Calu3 (cell line): ENCODE measurements around the gene DCLK2. TPM values are rescaled to one million over a fixed set of nuclear protein-coding genes. Genes with fewer than 3 reads are reported as not detected.

Experiments used
- BruUV-seq: library from RNA; stranded (reverse); fragments of 400-500 nt; replicated peaks from 2 replicates; lab custom pipeline; 2021; lab: Mats Ljungman, UMichigan
- CTCF ChIA-PET: fragments of 300-600 bp; sonication (Branson Sonifier 250); formaldehyde crosslinking; loops from one replicate; lab custom pipeline; 2022; ENCODE audit warnings: antibody characterized with exemption; lab: Charles Lee
- DNase-seq: peaks from one replicate; pipeline ENCODE4 v3.0.0; 2022
- H3K27ac Mint-ChIP-seq: one replicate; pipeline ENCODE4 v1.8.0; 2022; ENCODE audit warnings: mixed read lengths; ENCODE audit not compliant: unreplicated experiment
- H3K27me3 Mint-ChIP-seq: one replicate; pipeline ENCODE4 v1.8.0; 2022; ENCODE audit warnings: mixed read lengths; ENCODE audit not compliant: unreplicated experiment
- H3K36me3 Mint-ChIP-seq: one replicate; pipeline ENCODE4 v1.8.0; 2022; ENCODE audit warnings: mild to moderate bottlenecking, moderate library complexity, mixed read lengths; ENCODE audit not compliant: insufficient read depth, unreplicated experiment
- H3K4me1 Mint-ChIP-seq: one replicate; pipeline ENCODE4 v1.8.0; 2022; ENCODE audit warnings: mild to moderate bottlenecking, low read depth, mixed read lengths; ENCODE audit not compliant: unreplicated experiment
- H3K4me3 Mint-ChIP-seq: one replicate; pipeline ENCODE4 v1.8.0; 2022; ENCODE audit warnings: mild to moderate bottlenecking, low read depth, moderate library complexity, mixed read lengths; ENCODE audit not compliant: unreplicated experiment
- H3K9me3 Mint-ChIP-seq: one replicate; pipeline ENCODE4 v1.8.0; 2022; ENCODE audit warnings: low read depth, mixed read lengths; ENCODE audit not compliant: unreplicated experiment
- CTCF ChIP-seq: fragments of 200-600 bp; IDR thresholded peaks from one replicate; pipeline ENCODE4 v1.8.0; 2022; ENCODE audit warnings: antibody characterized with exemption; ENCODE audit not compliant: unreplicated experiment
- intact Hi-C: fragments of 100-400 bp; cut with micrococcal nuclease; formaldehyde crosslinking; loops from one replicate; pipeline ENCODE4 v1.10.0; 2022; ENCODE audit not compliant: unreplicated experiment
- total RNA-seq: library from RNA; stranded (reverse); gene quantifications from 2 replicates; pipeline ENCODE4 v1.2.3, GENCODE V29; 2022

The DCLK2 gene
- total RNA-seq, 1 experiment from 2014 or later, result 0.31 TPM

DNA sequence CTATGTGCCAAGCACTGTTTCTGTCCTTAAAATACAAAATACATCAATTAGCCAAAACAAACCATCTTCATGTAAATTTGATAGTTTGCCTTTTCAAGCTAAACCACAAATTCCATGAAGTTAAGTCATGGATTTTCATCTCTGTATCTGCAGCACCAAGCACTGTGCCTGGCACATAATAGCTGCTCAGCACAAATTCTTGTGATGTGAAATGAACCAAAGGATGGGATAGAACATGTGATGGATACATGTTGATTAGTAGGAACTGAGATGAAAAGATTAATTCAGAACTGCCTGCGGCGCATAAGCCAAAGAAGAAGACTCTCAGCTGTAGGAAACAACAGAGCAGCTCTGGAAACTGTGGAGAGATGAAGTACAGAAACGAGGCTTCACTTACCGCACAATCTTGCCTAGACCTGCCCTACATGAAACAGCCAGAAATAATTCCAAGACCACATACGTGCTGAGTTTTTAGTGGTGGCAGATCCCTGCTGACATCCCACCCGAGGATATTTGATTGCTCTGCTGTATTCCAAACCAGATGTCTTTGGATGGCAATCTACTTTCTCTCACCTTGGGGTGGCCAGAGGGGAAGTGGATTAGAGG is 40.9 kb upstream of the DCLK2 start:
- no peak overlapping the region for H3K27ac Mint-ChIP-seq
- H3K4me1 Mint-ChIP-seq, result no peaks in the 10 kb centered on the region
- DNase-seq, result no peak
- peaks cover 19% of the 10 kb centered on the region for H3K27me3 Mint-ChIP-seq
- CTCF ChIA-PET, result interaction anchor here (0.6 kb wide), 1 partner anchor 991 kb away, joined by 3 read pairs; no protein-coding TSS in a partner anchor
- TF ChIP-seq CTCF, result no peak
- no peak overlapping the region for H3K4me3 Mint-ChIP-seq
- no TSS peak for BruUV-seq
- no peaks in the 10 kb centered on the region for H3K9me3 Mint-ChIP-seq
- intact Hi-C loops, result no loop called here
- no peaks in the 10 kb centered on the region for H3K36me3 Mint-ChIP-seq

- Mint-ChIP-seq H3K4me3 (no peak overlapping the region), H3K36me3 (no peaks in the 10 kb centered on the region), H3K4me1 (no peaks in the 10 kb centered on the region), H3K9me3 (no peaks in the 10 kb centered on the region), H3K27me3 (peaks cover 19% of the 10 kb centered on the region), H3K27ac (no peak overlapping the region)
- no TSS peak for BruUV-seq
- intact Hi-C loops, result no loop called here
- no peak for DNase-seq
- CTCF ChIA-PET, result no interaction called here
- no peak for TF ChIP-seq CTCF
Measured at GRCh38 chr4:150038335-150039076, 39.7 kb upstream of the DCLK2 start.

- no peak for DNase-seq
- CTCF ChIA-PET, result no interaction called here
- Mint-ChIP-seq H3K4me1 (no peaks in the 10 kb centered on the region), H3K27me3 (peaks cover 19% of the 10 kb centered on the region), H3K36me3 (no peaks in the 10 kb centered on the region), H3K4me3 (no peak overlapping the region), H3K9me3 (no peaks in the 10 kb centered on the region), H3K27ac (no peak overlapping the region)
- BruUV-seq, result no TSS peak
- TF ChIP-seq CTCF, result no peak
- intact Hi-C loops, result no loop called here
Measured at GRCh38 chr4:150039274-150040127, 38.7 kb upstream of the DCLK2 start.

DNA sequence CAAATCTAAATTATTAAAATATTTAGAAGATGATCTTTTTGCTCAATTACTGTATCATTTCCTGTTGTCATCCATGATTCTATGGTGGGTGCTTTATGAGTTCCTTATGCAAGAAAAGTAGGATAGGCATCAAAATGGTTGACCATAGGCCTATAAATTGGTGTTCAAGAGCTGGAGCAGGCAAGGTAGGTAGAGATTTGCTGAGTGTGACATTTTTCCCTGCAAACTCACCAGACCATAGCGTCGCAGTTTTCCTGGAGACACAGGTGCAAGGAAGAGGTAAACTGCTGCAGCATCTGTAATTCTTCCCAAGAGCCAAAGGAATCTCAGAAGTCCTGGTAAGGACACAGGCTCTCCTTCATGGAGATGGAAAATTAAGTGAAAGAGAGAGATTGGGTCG is 33.7 kb upstream of the DCLK2 start:
- BruUV-seq, result no TSS peak
- no peak for TF ChIP-seq CTCF
- no peaks in the 10 kb centered on the region for H3K36me3 Mint-ChIP-seq
- CTCF ChIA-PET, result no interaction called here
- no peak overlapping the region for H3K27ac Mint-ChIP-seq
- intact Hi-C loops, result no loop called here
- no peaks in the 10 kb centered on the region for H3K9me3 Mint-ChIP-seq
- DNase-seq, result no peak
- no peaks in the 10 kb centered on the region for H3K4me1 Mint-ChIP-seq
- peaks cover 19% of the 10 kb centered on the region for H3K27me3 Mint-ChIP-seq
- H3K4me3 Mint-ChIP-seq, result no peak overlapping the region
